Activated effector memory CD4-positive, alpha-beta T cell treated with anti-CD3 and anti-CD28 coated beads, Interleukin-2, amount 50 U/mL, for 16 hours (primary cell): ENCODE results near the gene HCFC1R1.

Experiments
- DNase-seq: peaks from one replicate; pipeline ENCODE4 v3.0.0-alpha.2; 2020

Gene HCFC1R1

GRCh38 chr16:3032624-3033023 is 8.9 kb upstream of the HCFC1R1 start:
- DNase-seq: no peak

GRCh38 chr16:3030222-3031212 is 6.8 kb upstream of the HCFC1R1 start:
- no peak for DNase-seq

GRCh38 chr16:3029491-3030221 is 5.9 kb upstream of the HCFC1R1 start:
- DNase-seq: peak; percentile 80

GRCh38 chr16:3028716-3029319 is 5.1 kb upstream of the HCFC1R1 start:
- DNase-seq: no peak

- DNase-seq: peak; percentile 94
These were observed 4.4 kb upstream of the HCFC1R1 start for GRCh38 chr16:3027983-3028715.

GRCh38 chr16:3027489-3027795 is 3.7 kb upstream of the HCFC1R1 start:
- no peak for DNase-seq

- no peak for DNase-seq
These were observed 3.1 kb upstream of the HCFC1R1 start for GRCh38 chr16:3026609-3027488.

GRCh38 chr16:3026003-3026378 is 2.2 kb upstream of the HCFC1R1 start:
- no peak for DNase-seq

GRCh38 chr16:3025032-3026002 is 1.6 kb upstream of the HCFC1R1 start:
- DNase-seq: no peak

- peak; percentile 76 for DNase-seq
These were observed 400 bp downstream of the HCFC1R1 start for GRCh38 chr16:3023415-3023668.

GRCh38 chr16:3022684-3023414 is 893 bp downstream of the HCFC1R1 start:
- DNase-seq: no peak

- peak; percentile 96 for DNase-seq
These were observed 1.5 kb downstream of the HCFC1R1 start for GRCh38 chr16:3022208-3022683.

- peak; percentile 93 for DNase-seq
These were observed 2.1 kb downstream of the HCFC1R1 start for GRCh38 chr16:3021449-3022207.

- peak; percentile 88 for DNase-seq
These were observed 2.9 kb downstream of the HCFC1R1 start for GRCh38 chr16:3020604-3021448.

GRCh38 chr16:3020247-3020603 is 3.5 kb downstream of the HCFC1R1 start, which contains the start of gene TNFRSF12A:
Gene TNFRSF12A, plus strand, starts transcription at chr16:3020368. Its CDS starts 30 bp downstream, at chr16:3020398.
- DNase-seq: peak; percentile 89

- no peak for DNase-seq
These were observed 4.0 kb downstream of the HCFC1R1 start for GRCh38 chr16:3019594-3020246.

- peak; percentile 75 for DNase-seq
These were observed 5.8 kb downstream of the HCFC1R1 start, which contains the start of gene CLDN6 for GRCh38 chr16:3017794-3018506. Gene CLDN6, minus strand, starts transcription at chr16:3018183. Its CDS starts 2,162 bp downstream, at chr16:3016021.
